GM20000 (cell line): ENCODE measurements around the gene ANO10.
"Not testable (repeated sequence)": the region's sequence is repeated elsewhere in the genome, so short reads cannot be mapped to it uniquely, and the experiment has no call there.

Experiments
- DNase-seq: peaks from one replicate; pipeline ENCODE4 v3.0.0; 2012; ENCODE audit warnings: low spot score
- CTCF ChIP-seq: IDR thresholded peaks from 2 replicates; pipeline ENCODE4 v1.5.1; 2012; ENCODE audit warnings: mild to moderate bottlenecking, control low read depth; ENCODE audit errors: extremely low read depth, missing control alignments

Gene ANO10

GRCh38 chr3:43583481-43583880 lies 38.3 kb downstream of the ANO10 start:
- no peak for DNase-seq

GRCh38 chr3:43582866-43583265 lies 38.9 kb downstream of the ANO10 start:
- no peak for TF ChIP-seq CTCF
- no peak for DNase-seq

More at GRCh38 chr3:43583481-43583880, 38.3 kb downstream of the ANO10 start:
- TF ChIP-seq CTCF = no peak

GRCh38 chr3:43581343-43581742 lies 40.5 kb downstream of the ANO10 start:
- no peak for DNase-seq
- TF ChIP-seq CTCF = no peak

- no peak for TF ChIP-seq CTCF
- DNase-seq = no peak
These were observed 41.6 kb downstream of the ANO10 start for GRCh38 chr3:43580181-43580580.

GRCh38 chr3:43573576-43573975 lies 48.2 kb downstream of the ANO10 start:
- TF ChIP-seq CTCF = no peak

GRCh38 chr3:43565661-43566341 lies 56.0 kb downstream of the ANO10 start:
- DNase-seq = not testable (repeated sequence)

More at GRCh38 chr3:43573576-43573975, 48.2 kb downstream of the ANO10 start:
- DNase-seq = no peak

- no peak for TF ChIP-seq CTCF
These were observed 61.9 kb downstream of the ANO10 start for GRCh38 chr3:43559961-43560360.

GRCh38 chr3:43558171-43558570 lies 63.6 kb downstream of the ANO10 start:
- no peak for DNase-seq
- no peak for TF ChIP-seq CTCF

More at GRCh38 chr3:43559961-43560360, 61.9 kb downstream of the ANO10 start:
- DNase-seq = no peak
